ENCODE measurements around the gene STIM2. TPM values are rescaled to one million over a fixed set of nuclear protein-coding genes. Genes with fewer than 3 reads are reported as not detected.

STIM2 gene
- total and polyA plus RNA-seq, 2 donors, result 41.2 to 43.3 TPM

GRCh38 chr4:27057662-27058061 lies 197.0 kb downstream of the STIM2 start:
- no peak overlapping the region for H3K4me3 ChIP-seq (ENCODE audit: low read length in 2 of 2)
- WGBS, result 93% methylated on average over 6 of the region's 6 CpGs
- H3K4me1 ChIP-seq (ENCODE audit: control insufficient read depth in 2 of 2, insufficient read depth in 2 of 2, low read length in 2 of 2), result no peaks in the 10 kb centered on the region
- no peaks in the 10 kb centered on the region for H3K27me3 ChIP-seq (ENCODE audit: control insufficient read depth in 2 of 2, insufficient read depth in 1 of 2, low read length in 1 of 2)
- H3K9me3 ChIP-seq (ENCODE audit: control insufficient read depth in 2 of 2, insufficient read depth in 1 of 2, low read length in 1 of 2), result no peaks in the 10 kb centered on the region
- DNase-seq (ENCODE audit: low read depth in 6 of 9, low spot score in 9 of 9), result no peak
- H3K27ac ChIP-seq (ENCODE audit: low read depth in 1 of 2, low read length in 1 of 2), result no peak overlapping the region
- H3K36me3 ChIP-seq (ENCODE audit: control insufficient read depth in 2 of 2, insufficient read depth in 2 of 2, low read length in 1 of 2), result no peaks in the 10 kb centered on the region

GRCh38 chr4:27058819-27059406 lies 198.3 kb downstream of the STIM2 start:
- no peak for DNase-seq (ENCODE audit: low read depth in 6 of 9, low spot score in 9 of 9)
- H3K9me3 ChIP-seq (ENCODE audit: control insufficient read depth in 2 of 2, insufficient read depth in 1 of 2, low read length in 1 of 2), result no peaks in the 10 kb centered on the region
- WGBS, result 64% methylated on average over 5 of the region's 5 CpGs

GRCh38 chr4:27059446-27059845 lies 198.8 kb downstream of the STIM2 start:
- 94% methylated on average over 5 of the region's 5 CpGs for WGBS

More at GRCh38 chr4:27058819-27059406, 198.3 kb downstream of the STIM2 start:
- H3K27me3 ChIP-seq (ENCODE audit: control insufficient read depth in 2 of 2, insufficient read depth in 1 of 2, low read length in 1 of 2), result no peaks in the 10 kb centered on the region
- H3K27ac ChIP-seq (ENCODE audit: low read depth in 1 of 2, low read length in 1 of 2), result no peak overlapping the region
- no peak overlapping the region for H3K4me3 ChIP-seq (ENCODE audit: low read length in 2 of 2)
- H3K4me1 ChIP-seq (ENCODE audit: control insufficient read depth in 2 of 2, insufficient read depth in 2 of 2, low read length in 2 of 2), result no peaks in the 10 kb centered on the region
- H3K36me3 ChIP-seq (ENCODE audit: control insufficient read depth in 2 of 2, insufficient read depth in 2 of 2, low read length in 1 of 2), result no peaks in the 10 kb centered on the region

GRCh38 chr4:27062256-27062655 lies 201.6 kb downstream of the STIM2 start:
- no peak for DNase-seq (ENCODE audit: low read depth in 6 of 9, low spot score in 9 of 9)
- no peaks in the 10 kb centered on the region for H3K9me3 ChIP-seq (ENCODE audit: control insufficient read depth in 2 of 2, insufficient read depth in 1 of 2, low read length in 1 of 2)
- H3K27ac ChIP-seq (ENCODE audit: low read depth in 1 of 2, low read length in 1 of 2), result no peak overlapping the region
- no peak overlapping the region for H3K4me3 ChIP-seq (ENCODE audit: low read length in 2 of 2)
- no peaks in the 10 kb centered on the region for H3K36me3 ChIP-seq (ENCODE audit: control insufficient read depth in 2 of 2, insufficient read depth in 2 of 2, low read length in 1 of 2)
- no peaks in the 10 kb centered on the region for H3K27me3 ChIP-seq (ENCODE audit: control insufficient read depth in 2 of 2, insufficient read depth in 1 of 2, low read length in 1 of 2)
- no peaks in the 10 kb centered on the region for H3K4me1 ChIP-seq (ENCODE audit: control insufficient read depth in 2 of 2, insufficient read depth in 2 of 2, low read length in 2 of 2)
- 93% methylated on average over 7 of the region's 7 CpGs for WGBS

More at GRCh38 chr4:27059446-27059845, 198.8 kb downstream of the STIM2 start:
- Histone ChIP-seq H3K27ac (ENCODE audit: low read depth in 1 of 2, low read length in 1 of 2) (no peak overlapping the region), H3K27me3 (ENCODE audit: control insufficient read depth in 2 of 2, insufficient read depth in 1 of 2, low read length in 1 of 2) (no peaks in the 10 kb centered on the region), H3K4me1 (ENCODE audit: control insufficient read depth in 2 of 2, insufficient read depth in 2 of 2, low read length in 2 of 2) (no peaks in the 10 kb centered on the region), H3K4me3 (ENCODE audit: low read length in 2 of 2) (no peak overlapping the region), H3K36me3 (ENCODE audit: control insufficient read depth in 2 of 2, insufficient read depth in 2 of 2, low read length in 1 of 2) (no peaks in the 10 kb centered on the region), H3K9me3 (ENCODE audit: control insufficient read depth in 2 of 2, insufficient read depth in 1 of 2, low read length in 1 of 2) (no peaks in the 10 kb centered on the region)
- DNase-seq (ENCODE audit: low read depth in 6 of 9, low spot score in 9 of 9), result no peak

GRCh38 chr4:27066591-27066990 lies 205.9 kb downstream of the STIM2 start:
- Histone ChIP-seq H3K4me1 (ENCODE audit: control insufficient read depth in 2 of 2, insufficient read depth in 2 of 2, low read length in 2 of 2) (no peaks in the 10 kb centered on the region), H3K36me3 (ENCODE audit: control insufficient read depth in 2 of 2, insufficient read depth in 2 of 2, low read length in 1 of 2) (no peaks in the 10 kb centered on the region), H3K9me3 (ENCODE audit: control insufficient read depth in 2 of 2, insufficient read depth in 1 of 2, low read length in 1 of 2) (no peaks in the 10 kb centered on the region), H3K27ac (ENCODE audit: low read depth in 1 of 2, low read length in 1 of 2) (no peak overlapping the region), H3K4me3 (ENCODE audit: low read length in 2 of 2) (no peak overlapping the region), H3K27me3 (ENCODE audit: control insufficient read depth in 2 of 2, insufficient read depth in 1 of 2, low read length in 1 of 2) (no peaks in the 10 kb centered on the region)
- 84% methylated on average over 3 of the region's 3 CpGs for WGBS
- DNase-seq (ENCODE audit: low read depth in 6 of 9, low spot score in 9 of 9), result no peak

- H3K27ac ChIP-seq (ENCODE audit: low read depth in 1 of 2, low read length in 1 of 2), result no peak overlapping the region
- H3K4me3 ChIP-seq (ENCODE audit: low read length in 2 of 2), result no peak overlapping the region
- H3K9me3 ChIP-seq (ENCODE audit: control insufficient read depth in 2 of 2, insufficient read depth in 1 of 2, low read length in 1 of 2), result no peaks in the 10 kb centered on the region
- no peaks in the 10 kb centered on the region for H3K27me3 ChIP-seq (ENCODE audit: control insufficient read depth in 2 of 2, insufficient read depth in 1 of 2, low read length in 1 of 2)
- DNase-seq (ENCODE audit: low read depth in 6 of 9, low spot score in 9 of 9), result no peak
- H3K4me1 ChIP-seq (ENCODE audit: control insufficient read depth in 2 of 2, insufficient read depth in 2 of 2, low read length in 2 of 2), result no peaks in the 10 kb centered on the region
- 78% methylated on average over 14 of the region's 14 CpGs for WGBS
- no peaks in the 10 kb centered on the region for H3K36me3 ChIP-seq (ENCODE audit: control insufficient read depth in 2 of 2, insufficient read depth in 2 of 2, low read length in 1 of 2)
These were observed 207.7 kb downstream of the STIM2 start for GRCh38 chr4:27068151-27068867.
